Measurements from ENCODE around the gene ZDHHC16. TPM values are rescaled to one million over a fixed set of nuclear protein-coding genes. Genes with fewer than 3 reads are reported as not detected.

ZDHHC16 gene
- total RNA-seq, 2 donors from 2014 or later = 30.8 to 42.4 TPM

DNA sequence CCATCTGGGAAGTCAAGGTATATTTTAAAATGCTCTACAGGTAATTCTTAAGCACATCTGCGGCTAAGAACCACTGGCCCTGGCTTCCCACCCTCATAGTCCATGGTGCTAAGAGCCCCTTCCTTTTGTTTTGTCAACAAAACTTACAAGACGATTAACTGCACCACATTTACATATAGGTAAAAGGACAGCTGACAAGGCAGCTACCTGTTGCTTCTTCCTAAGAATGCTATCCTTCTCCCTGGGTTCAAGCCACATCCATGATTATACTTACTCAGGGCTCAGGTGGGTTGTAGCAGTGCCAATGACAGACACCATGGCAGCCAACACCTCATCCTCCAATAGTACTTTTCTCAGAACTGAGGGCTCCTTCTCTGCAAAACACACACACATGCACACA is 16.3 kb downstream of the ZDHHC16 start:
- Histone ChIP-seq H3K9me3 (no peaks in the 10 kb centered on the region), H3K36me3 (peaks cover 32 to 37% of the 10 kb centered on the region in 2 donors), H3K27me3 (replicated peaks; ENCODE audit: insufficient read depth) (no peaks in the 10 kb centered on the region), H3K4me3 (no peak overlapping the region), H3K4me1 (replicated peaks) (peaks cover 4% of the 10 kb centered on the region), H3K27ac (no peak overlapping the region)
- 90% methylated on average over 2 of the region's 2 CpGs for WGBS
- intact Hi-C loops (cut with DNase I) = loop anchor here (2.0 to 5.0 kb wide), 2 partner anchors 90 to 150 kb away; no protein-coding TSS in a partner anchor
- TF ChIP-seq POLR2AphosphoS5 (IDR thresholded peaks at IDR 0.05) (no peak), POLR2A (IDR thresholded peaks at IDR 0.05) (no peak)
- TF ChIP-seq, protein P1, sequence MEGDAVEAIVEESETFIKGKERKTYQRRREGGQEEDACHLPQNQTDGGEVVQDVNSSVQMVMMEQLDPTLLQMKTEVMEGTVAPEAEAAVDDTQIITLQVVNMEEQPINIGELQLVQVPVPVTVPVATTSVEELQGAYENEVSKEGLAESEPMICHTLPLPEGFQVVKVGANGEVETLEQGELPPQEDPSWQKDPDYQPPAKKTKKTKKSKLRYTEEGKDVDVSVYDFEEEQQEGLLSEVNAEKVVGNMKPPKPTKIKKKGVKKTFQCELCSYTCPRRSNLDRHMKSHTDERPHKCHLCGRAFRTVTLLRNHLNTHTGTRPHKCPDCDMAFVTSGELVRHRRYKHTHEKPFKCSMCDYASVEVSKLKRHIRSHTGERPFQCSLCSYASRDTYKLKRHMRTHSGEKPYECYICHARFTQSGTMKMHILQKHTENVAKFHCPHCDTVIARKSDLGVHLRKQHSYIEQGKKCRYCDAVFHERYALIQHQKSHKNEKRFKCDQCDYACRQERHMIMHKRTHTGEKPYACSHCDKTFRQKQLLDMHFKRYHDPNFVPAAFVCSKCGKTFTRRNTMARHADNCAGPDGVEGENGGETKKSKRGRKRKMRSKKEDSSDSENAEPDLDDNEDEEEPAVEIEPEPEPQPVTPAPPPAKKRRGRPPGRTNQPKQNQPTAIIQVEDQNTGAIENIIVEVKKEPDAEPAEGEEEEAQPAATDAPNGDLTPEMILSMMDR (IDR thresholded peaks at IDR 0.05) = no peak
- no peak for DNase-seq (ENCODE audit: low spot score)

DNA sequence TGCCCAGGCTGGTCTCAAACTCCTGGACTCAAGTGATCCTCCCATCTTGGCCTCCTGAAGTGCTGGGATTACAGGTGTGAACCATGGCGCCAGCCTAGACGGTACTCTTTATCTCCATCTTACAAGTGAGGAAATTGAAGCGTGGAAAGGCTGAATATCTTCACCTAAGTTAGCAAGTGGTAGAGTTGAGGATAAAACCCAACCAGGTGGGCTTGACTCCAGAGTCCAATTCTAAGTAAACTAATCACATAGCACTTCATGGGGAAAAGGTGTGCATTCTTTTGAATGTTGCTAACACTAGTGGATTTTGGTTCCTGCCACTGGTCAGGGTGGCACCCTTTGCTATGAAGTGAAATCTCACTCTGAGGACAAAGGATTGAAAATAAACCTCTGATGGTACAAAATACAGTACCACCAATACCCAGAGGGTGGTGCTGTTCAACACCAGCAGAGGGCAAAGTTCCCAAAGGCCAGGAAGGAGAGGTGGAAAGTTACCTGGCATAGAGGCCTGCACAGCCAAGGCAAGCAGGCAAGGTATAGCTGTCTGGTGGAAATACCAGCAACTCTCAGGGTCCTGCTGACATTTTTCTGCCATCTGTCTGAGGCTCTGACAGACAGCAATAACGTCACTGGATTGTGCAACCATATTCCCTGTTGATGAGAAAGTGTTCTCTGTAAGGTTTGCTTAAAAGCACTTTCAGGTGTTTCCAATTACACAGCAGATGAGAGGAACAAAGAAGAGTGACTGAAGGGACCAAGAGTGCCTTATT is 17.6 kb downstream of the ZDHHC16 start:
- no peaks in the 10 kb centered on the region for H3K9me3 ChIP-seq
- intact Hi-C loops (cut with DNase I) = loop anchor here (2.0 to 5.0 kb wide), 2 partner anchors 89 to 149 kb away; no protein-coding TSS in a partner anchor
- peak; percentile 55 for DNase-seq (ENCODE audit: low spot score)
- H3K27ac ChIP-seq = peak overlapping the region in 1 of 2 donors; percentile 9
- H3K36me3 ChIP-seq = peaks cover 26 to 37% of the 10 kb centered on the region in 2 donors
- peaks cover 4% of the 10 kb centered on the region for H3K4me1 ChIP-seq (replicated peaks)
- 70% methylated on average over 4 of the region's 4 CpGs for WGBS
- no peak overlapping the region for H3K4me3 ChIP-seq
- TF ChIP-seq POLR2AphosphoS5 (IDR thresholded peaks at IDR 0.05) (peak; percentile 71), POLR2A (IDR thresholded peaks at IDR 0.05) (no peak)
- TF ChIP-seq, protein P1 (IDR thresholded peaks at IDR 0.05) = peak; percentile 68 to 90 (median 82)
- H3K27me3 ChIP-seq (replicated peaks; ENCODE audit: insufficient read depth) = no peaks in the 10 kb centered on the region

DNA sequence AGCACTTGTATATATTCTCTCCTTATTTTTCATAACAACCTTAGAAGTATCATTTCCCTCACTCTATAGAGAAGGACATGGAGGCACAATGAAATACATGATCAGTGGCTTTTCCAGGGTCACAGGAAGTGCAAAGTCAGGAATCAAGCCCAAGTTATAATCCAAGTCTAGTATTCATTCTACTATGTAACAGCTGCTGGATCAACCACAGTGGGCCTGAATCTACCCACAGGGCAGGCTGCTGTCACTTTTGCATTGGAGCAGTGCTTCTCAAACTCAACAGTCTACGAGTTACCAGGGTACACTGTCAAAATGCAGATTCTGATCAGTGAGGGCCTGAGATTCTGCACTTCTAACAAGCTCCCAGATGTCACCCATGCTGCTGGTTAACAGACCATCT is 18.3 kb downstream of the ZDHHC16 start:
- Histone ChIP-seq H3K4me3 (no peak overlapping the region), H3K27ac (peak overlapping the region in 1 of 2 donors; percentile 9), H3K9me3 (no peaks in the 10 kb centered on the region), H3K27me3 (replicated peaks; ENCODE audit: insufficient read depth) (no peaks in the 10 kb centered on the region), H3K4me1 (replicated peaks) (peaks cover 4% of the 10 kb centered on the region), H3K36me3 (peaks cover 20 to 31% of the 10 kb centered on the region in 2 donors)
- intact Hi-C loops (cut with DNase I) = loop anchor here (5.0 kb wide), 1 partner anchor 148 kb away; no protein-coding TSS in a partner anchor
- DNase-seq (ENCODE audit: low spot score) = no peak
- TF ChIP-seq, protein P1 (IDR thresholded peaks at IDR 0.05) = no peak
- TF ChIP-seq POLR2AphosphoS5 (IDR thresholded peaks at IDR 0.05) (no peak), POLR2A (IDR thresholded peaks at IDR 0.05) (no peak)
- 72% methylated on average over 1 of the region's 1 CpG for WGBS

DNA sequence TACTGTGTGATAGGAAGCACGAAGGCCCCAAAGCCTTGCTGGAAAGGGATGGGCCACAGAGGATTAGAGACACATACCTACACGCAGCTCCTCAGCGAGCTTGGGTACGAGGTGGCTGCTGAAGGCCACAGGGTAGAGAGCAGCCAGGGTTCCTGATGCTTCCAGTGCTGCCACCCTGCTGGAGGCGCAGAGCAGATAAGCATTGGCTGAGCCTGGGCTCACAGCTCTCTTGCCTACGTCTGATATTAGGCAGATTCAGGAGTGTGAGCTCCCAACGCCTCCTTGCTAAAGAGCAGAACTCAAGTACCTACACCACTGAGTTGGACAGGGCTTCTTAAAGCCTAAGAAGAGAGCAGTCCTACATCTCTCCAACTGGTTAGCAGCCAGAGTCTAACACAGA is 20.0 kb downstream of the ZDHHC16 start:
- no peak overlapping the region for H3K27ac ChIP-seq
- WGBS = 86% methylated on average over 7 of the region's 7 CpGs
- peaks cover 4% of the 10 kb centered on the region for H3K4me1 ChIP-seq (replicated peaks)
- TF ChIP-seq POLR2A (IDR thresholded peaks at IDR 0.05) (no peak), POLR2AphosphoS5 (IDR thresholded peaks at IDR 0.05) (no peak)
- TF ChIP-seq, protein P1 (IDR thresholded peaks at IDR 0.05) = no peak
- H3K4me3 ChIP-seq = no peak overlapping the region
- H3K27me3 ChIP-seq (replicated peaks; ENCODE audit: insufficient read depth) = no peaks in the 10 kb centered on the region
- DNase-seq (ENCODE audit: low spot score) = no peak
- peaks cover 14 to 36% of the 10 kb centered on the region in 2 donors for H3K36me3 ChIP-seq
- intact Hi-C loops (cut with DNase I) = no loop called here
- no peaks in the 10 kb centered on the region for H3K9me3 ChIP-seq
